Gastroesophageal sphincter (tissue), 3 donors: Measurements from ENCODE around the gene SLC6A14.

Experiments used
- CTCF ChIP-seq, 4 experiments: fragments of 200-600 bp in 2 of 4; fragments of 450-650 bp in 2 of 4; sonication (generic) in 1 of 4; IDR thresholded peaks; one replicate each; pipeline ENCODE4 v1.5.1; 2017 to 2019; ENCODE audit warnings: antibody characterized with exemption in 4 of 4, mild to moderate bottlenecking in 2 of 4, moderate library complexity in 2 of 4
- EP300 ChIP-seq: sonication (generic); formaldehyde crosslinking; IDR thresholded peaks from one replicate; pipeline ENCODE4 v1.6.1; 2017; ENCODE audit warnings: antibody characterized with exemption, mild to moderate bottlenecking
- POLR2A ChIP-seq, 2 donors: fragments of 450-650 bp; IDR thresholded peaks; one replicate each; pipeline ENCODE4 v1.6.1; 2017; ENCODE audit warnings: antibody characterized with exemption in 2 of 2, mild to moderate bottlenecking in 2 of 2, moderate library complexity in 1 of 2

- TF ChIP-seq CTCF (IDR thresholded peaks at IDR 0.05) = no peak
- no peak for TF ChIP-seq POLR2A (IDR thresholded peaks at IDR 0.05)
- no peak for TF ChIP-seq EP300
Measured at GRCh38 chrX:116427978-116428377, 8.4 kb upstream of the SLC6A14 start.
